Esophagus squamous epithelium (tissue), 4 donors: ENCODE measurements around the gene NUDT3.

ENCODE experiments used
- POLR2A ChIP-seq, 4 donors: fragments of 450-650 bp; IDR thresholded peaks; one replicate each; pipeline ENCODE4 v1.6.1; 2017; ENCODE audit warnings: antibody characterized with exemption in 4 of 4, mild to moderate bottlenecking in 4 of 4, moderate library complexity in 3 of 4
- TF ChIP-seq, protein P1 (sequence below), 6 experiments: fragments of 450-650 bp in 4 of 6; fragments of 200-600 bp in 2 of 6; sonication (generic) in 2 of 6; IDR thresholded peaks; one replicate each; pipeline ENCODE4 v1.5.1; 2016 to 2019; ENCODE audit warnings: antibody characterized with exemption in 6 of 6, mild to moderate bottlenecking in 4 of 6, moderate library complexity in 4 of 6

DNA sequence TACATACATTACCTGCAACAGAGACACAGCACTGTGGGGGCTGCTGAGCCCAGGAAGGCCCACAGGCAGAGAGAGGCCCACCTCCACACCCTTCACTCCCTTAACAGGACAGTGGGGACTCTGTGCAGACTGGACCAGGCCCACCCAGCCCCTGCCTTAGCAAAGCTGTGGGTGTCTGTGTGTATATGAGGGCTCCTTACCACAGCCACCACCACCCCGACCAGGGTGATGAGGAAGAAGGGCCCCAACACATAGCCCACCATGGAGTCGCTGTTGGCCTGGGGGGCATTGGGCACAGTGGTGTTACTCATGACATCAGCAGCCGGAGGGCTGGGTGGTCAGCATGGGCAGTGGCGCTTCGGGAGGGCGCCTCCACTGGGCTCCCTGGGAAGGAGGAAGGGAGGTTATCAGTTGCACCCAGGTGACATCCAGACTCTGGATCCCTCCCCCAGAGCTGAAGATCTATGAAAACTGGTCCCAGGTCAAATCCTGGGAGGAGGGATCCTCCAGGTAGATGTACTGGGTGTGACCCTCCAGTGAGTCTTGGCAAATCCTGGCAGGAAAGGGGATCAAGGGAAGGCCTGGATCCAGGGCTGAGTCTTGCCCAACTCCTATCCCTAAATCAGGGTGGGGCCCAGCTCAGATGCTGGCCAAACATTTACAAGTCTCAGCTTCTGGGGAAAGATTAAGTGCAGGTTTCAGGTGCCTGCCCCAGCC is 144.8 kb downstream of the NUDT3 start:
- TF ChIP-seq, protein P1, sequence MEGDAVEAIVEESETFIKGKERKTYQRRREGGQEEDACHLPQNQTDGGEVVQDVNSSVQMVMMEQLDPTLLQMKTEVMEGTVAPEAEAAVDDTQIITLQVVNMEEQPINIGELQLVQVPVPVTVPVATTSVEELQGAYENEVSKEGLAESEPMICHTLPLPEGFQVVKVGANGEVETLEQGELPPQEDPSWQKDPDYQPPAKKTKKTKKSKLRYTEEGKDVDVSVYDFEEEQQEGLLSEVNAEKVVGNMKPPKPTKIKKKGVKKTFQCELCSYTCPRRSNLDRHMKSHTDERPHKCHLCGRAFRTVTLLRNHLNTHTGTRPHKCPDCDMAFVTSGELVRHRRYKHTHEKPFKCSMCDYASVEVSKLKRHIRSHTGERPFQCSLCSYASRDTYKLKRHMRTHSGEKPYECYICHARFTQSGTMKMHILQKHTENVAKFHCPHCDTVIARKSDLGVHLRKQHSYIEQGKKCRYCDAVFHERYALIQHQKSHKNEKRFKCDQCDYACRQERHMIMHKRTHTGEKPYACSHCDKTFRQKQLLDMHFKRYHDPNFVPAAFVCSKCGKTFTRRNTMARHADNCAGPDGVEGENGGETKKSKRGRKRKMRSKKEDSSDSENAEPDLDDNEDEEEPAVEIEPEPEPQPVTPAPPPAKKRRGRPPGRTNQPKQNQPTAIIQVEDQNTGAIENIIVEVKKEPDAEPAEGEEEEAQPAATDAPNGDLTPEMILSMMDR (IDR thresholded peaks at IDR 0.05), result no peak
- no peak for TF ChIP-seq POLR2A (IDR thresholded peaks at IDR 0.05)
